ENCODE measurements around the gene PSG7. TPM values are rescaled to one million over a fixed set of nuclear protein-coding genes. Genes with fewer than 3 reads are reported as not detected.
"Not testable (repeated sequence)": the region's sequence is repeated elsewhere in the genome, so short reads cannot be mapped to it uniquely, and the experiment has no call there.

The PSG7 gene
- polyA plus RNA-seq, 1 donor from 2014 or later: not detected

DNA sequence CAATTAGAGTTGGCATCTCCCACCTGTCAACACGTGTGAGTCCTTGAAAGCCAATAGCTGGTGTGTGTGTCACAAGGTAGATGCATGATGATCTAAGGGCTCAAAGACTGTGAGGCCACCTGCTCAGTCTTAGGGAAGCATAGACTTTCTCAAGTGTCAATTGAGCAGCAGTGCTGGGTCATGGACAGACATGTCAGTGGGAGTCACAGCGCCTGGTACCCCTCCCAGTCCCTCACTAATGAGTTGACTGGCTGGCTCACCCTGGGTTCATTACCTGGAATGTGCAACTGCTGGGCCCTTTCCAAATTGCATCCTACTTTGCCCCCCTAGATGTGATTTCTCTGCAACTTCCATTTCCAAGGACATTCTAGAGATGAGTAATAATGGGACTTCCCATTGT, 10.2 kb downstream of the PSG7 start:
- TF ChIP-seq POLR2AphosphoS5 (IDR thresholded peaks at IDR 0.05) (no peak), MXI1 (conservative IDR thresholded peaks at IDR 0.05; ENCODE audit: poor library complexity, severe bottlenecking) (no peak), EZH2 (IDR thresholded peaks at IDR 0.05; ENCODE audit: borderline replicate concordance, insufficient read depth, low read length, poor library complexity, severe bottlenecking) (no peak), SMC3 (conservative IDR thresholded peaks at IDR 0.05; ENCODE audit: poor library complexity) (no peak), EP300 (conservative IDR thresholded peaks at IDR 0.05; ENCODE audit: poor library complexity, severe bottlenecking) (no peak), TAF1 (IDR thresholded peaks at IDR 0.05; ENCODE audit: low read depth) (no peak), RAD21 (conservative IDR thresholded peaks at IDR 0.05) (no peak)
- TF ChIP-seq, protein P1, sequence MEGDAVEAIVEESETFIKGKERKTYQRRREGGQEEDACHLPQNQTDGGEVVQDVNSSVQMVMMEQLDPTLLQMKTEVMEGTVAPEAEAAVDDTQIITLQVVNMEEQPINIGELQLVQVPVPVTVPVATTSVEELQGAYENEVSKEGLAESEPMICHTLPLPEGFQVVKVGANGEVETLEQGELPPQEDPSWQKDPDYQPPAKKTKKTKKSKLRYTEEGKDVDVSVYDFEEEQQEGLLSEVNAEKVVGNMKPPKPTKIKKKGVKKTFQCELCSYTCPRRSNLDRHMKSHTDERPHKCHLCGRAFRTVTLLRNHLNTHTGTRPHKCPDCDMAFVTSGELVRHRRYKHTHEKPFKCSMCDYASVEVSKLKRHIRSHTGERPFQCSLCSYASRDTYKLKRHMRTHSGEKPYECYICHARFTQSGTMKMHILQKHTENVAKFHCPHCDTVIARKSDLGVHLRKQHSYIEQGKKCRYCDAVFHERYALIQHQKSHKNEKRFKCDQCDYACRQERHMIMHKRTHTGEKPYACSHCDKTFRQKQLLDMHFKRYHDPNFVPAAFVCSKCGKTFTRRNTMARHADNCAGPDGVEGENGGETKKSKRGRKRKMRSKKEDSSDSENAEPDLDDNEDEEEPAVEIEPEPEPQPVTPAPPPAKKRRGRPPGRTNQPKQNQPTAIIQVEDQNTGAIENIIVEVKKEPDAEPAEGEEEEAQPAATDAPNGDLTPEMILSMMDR (IDR thresholded peaks at IDR 0.05; ENCODE audit: poor library complexity, severe bottlenecking): no peak
- TF ChIP-seq, protein P2, sequence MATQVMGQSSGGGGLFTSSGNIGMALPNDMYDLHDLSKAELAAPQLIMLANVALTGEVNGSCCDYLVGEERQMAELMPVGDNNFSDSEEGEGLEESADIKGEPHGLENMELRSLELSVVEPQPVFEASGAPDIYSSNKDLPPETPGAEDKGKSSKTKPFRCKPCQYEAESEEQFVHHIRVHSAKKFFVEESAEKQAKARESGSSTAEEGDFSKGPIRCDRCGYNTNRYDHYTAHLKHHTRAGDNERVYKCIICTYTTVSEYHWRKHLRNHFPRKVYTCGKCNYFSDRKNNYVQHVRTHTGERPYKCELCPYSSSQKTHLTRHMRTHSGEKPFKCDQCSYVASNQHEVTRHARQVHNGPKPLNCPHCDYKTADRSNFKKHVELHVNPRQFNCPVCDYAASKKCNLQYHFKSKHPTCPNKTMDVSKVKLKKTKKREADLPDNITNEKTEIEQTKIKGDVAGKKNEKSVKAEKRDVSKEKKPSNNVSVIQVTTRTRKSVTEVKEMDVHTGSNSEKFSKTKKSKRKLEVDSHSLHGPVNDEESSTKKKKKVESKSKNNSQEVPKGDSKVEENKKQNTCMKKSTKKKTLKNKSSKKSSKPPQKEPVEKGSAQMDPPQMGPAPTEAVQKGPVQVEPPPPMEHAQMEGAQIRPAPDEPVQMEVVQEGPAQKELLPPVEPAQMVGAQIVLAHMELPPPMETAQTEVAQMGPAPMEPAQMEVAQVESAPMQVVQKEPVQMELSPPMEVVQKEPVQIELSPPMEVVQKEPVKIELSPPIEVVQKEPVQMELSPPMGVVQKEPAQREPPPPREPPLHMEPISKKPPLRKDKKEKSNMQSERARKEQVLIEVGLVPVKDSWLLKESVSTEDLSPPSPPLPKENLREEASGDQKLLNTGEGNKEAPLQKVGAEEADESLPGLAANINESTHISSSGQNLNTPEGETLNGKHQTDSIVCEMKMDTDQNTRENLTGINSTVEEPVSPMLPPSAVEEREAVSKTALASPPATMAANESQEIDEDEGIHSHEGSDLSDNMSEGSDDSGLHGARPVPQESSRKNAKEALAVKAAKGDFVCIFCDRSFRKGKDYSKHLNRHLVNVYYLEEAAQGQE (IDR thresholded peaks at IDR 0.05; ENCODE audit: borderline replicate concordance): no peak
- H3K4me3 ChIP-seq (ENCODE audit: low read length): no peak overlapping the region
- H3F3A ChIP-seq (ENCODE audit: insufficient read depth, low read length, poor library complexity, severe bottlenecking): no peaks in the 10 kb centered on the region
- no peaks in the 10 kb centered on the region for H3K9me2 ChIP-seq (ENCODE audit: insufficient read depth, low read length)
- no peaks in the 10 kb centered on the region for H3K79me2 ChIP-seq (replicated peaks; ENCODE audit: insufficient read depth, low read length)
- no peaks in the 10 kb centered on the region for H3K36me3 ChIP-seq (ENCODE audit: insufficient read depth, low read length)
- H2AFZ ChIP-seq (ENCODE audit: low read depth, low read length): no peak overlapping the region
- H4K20me1 ChIP-seq (ENCODE audit: insufficient read depth): no peaks in the 10 kb centered on the region
- H3K4me2 ChIP-seq (ENCODE audit: low read length): no peak overlapping the region
- H3K9me3 ChIP-seq (ENCODE audit: low read length): no peaks in the 10 kb centered on the region
- no peaks in the 10 kb centered on the region for H3K27me3 ChIP-seq (ENCODE audit: insufficient read depth, low read depth, low read length)
- no peak overlapping the region for H3K27ac ChIP-seq (ENCODE audit: low read length)
- no peak overlapping the region for H3K9ac ChIP-seq (ENCODE audit: low read length)

DNA sequence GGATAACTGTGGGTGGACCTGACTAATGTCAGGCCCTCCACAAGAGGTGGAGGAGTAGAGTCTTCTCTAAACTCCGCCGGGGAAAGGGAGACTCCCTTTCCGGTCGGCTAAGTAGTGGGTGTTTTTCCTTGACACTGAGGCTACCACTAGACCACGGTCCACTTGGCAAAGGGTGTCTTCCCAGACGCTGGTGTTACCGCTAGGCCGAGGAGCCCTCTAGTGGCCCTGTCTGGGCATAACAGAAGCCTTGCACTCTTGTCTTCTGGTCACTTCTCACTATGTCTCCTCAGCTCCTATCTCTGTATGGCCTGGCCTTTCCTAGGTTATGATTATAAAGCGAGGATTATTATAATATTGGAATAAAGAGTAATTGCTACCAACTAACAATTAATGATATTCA, 13.9 kb downstream of the PSG7 start:
- H3K4me3 ChIP-seq (ENCODE audit: low read length); H3K27me3 ChIP-seq (ENCODE audit: insufficient read depth, low read depth, low read length); H4K20me1 ChIP-seq (ENCODE audit: insufficient read depth); H3K36me3 ChIP-seq (ENCODE audit: insufficient read depth, low read length); H3K9me2 ChIP-seq (ENCODE audit: insufficient read depth, low read length); H3K79me2 ChIP-seq (replicated peaks; ENCODE audit: insufficient read depth, low read length); H2AFZ ChIP-seq (ENCODE audit: low read depth, low read length); H3K4me2 ChIP-seq (ENCODE audit: low read length); H3F3A ChIP-seq (ENCODE audit: insufficient read depth, low read length, poor library complexity, severe bottlenecking); H3K27ac ChIP-seq (ENCODE audit: low read length); H3K9me3 ChIP-seq (ENCODE audit: low read length); H3K9ac ChIP-seq (ENCODE audit: low read length): not testable (repeated sequence)

DNA sequence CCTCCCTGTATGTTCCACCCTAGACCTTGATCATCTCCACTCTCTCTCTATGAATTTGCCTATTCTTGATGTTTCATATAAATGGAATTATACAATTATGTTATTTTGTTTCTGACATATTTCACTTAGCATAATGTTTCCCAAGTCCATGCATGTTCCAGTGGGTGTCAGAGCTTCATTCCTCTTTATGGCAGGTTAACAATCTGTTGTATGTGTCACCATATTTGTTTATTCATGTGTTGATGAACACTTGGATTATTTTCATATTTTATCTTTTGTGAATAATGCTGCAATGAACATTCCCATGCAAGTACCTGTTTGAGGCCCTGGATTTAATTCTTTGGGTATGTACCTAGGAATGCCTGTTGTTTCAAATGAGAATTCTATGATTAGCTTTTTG, 16.0 kb downstream of the PSG7 start:
- H3K36me3 ChIP-seq (ENCODE audit: insufficient read depth, low read length); H3K4me3 ChIP-seq (ENCODE audit: low read length); H3K79me2 ChIP-seq (replicated peaks; ENCODE audit: insufficient read depth, low read length); H3K9ac ChIP-seq (ENCODE audit: low read length); H3K27ac ChIP-seq (ENCODE audit: low read length); H3K9me3 ChIP-seq (ENCODE audit: low read length); H3K4me2 ChIP-seq (ENCODE audit: low read length); H3F3A ChIP-seq (ENCODE audit: insufficient read depth, low read length, poor library complexity, severe bottlenecking); H4K20me1 ChIP-seq (ENCODE audit: insufficient read depth); H3K9me2 ChIP-seq (ENCODE audit: insufficient read depth, low read length); H3K27me3 ChIP-seq (ENCODE audit: insufficient read depth, low read depth, low read length); H2AFZ ChIP-seq (ENCODE audit: low read depth, low read length): not testable (repeated sequence)

Data from neural cell (in vitro differentiated cells).